SHP77 treated with DMSO at 0.1 percent for 48 hours (cell line): Measurements from ENCODE around the gene MIGA1.
"Not testable (repeated sequence)": the region's sequence is repeated elsewhere in the genome, so short reads cannot be mapped to it uniquely, and the experiment has no call there.

Source experiments
- DNase-seq: peaks from one replicate; lab custom pipeline; 2025; lab: John Stamatoyannopoulos, UW

Gene MIGA1, protein sequence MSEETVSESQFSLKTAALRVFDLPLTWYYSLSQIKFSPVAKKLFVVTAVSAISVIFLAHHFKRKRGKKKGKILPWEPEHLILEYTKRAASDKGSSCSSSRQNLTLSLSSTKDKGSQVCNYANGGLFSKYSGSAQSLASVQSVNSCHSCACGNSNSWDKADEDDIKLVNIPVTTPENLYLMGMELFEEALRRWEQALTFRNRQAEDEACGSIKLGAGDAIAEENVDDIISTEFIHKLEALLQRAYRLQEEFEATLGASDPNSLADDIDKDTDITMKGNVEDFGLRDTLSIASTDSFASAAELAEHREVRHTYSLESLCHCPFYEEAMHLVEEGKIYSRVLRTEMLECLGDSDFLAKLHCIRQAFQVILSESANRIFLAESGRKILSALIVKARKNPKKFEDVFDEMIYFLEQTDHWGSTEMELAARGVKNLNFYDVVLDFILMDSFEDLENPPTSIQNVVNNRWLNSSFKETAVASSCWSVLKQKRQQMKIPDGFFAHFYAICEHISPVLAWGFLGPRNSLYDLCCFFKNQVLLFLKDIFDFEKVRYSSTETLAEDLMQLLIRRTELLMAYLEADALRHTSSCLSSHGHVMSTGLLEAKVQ

DNA sequence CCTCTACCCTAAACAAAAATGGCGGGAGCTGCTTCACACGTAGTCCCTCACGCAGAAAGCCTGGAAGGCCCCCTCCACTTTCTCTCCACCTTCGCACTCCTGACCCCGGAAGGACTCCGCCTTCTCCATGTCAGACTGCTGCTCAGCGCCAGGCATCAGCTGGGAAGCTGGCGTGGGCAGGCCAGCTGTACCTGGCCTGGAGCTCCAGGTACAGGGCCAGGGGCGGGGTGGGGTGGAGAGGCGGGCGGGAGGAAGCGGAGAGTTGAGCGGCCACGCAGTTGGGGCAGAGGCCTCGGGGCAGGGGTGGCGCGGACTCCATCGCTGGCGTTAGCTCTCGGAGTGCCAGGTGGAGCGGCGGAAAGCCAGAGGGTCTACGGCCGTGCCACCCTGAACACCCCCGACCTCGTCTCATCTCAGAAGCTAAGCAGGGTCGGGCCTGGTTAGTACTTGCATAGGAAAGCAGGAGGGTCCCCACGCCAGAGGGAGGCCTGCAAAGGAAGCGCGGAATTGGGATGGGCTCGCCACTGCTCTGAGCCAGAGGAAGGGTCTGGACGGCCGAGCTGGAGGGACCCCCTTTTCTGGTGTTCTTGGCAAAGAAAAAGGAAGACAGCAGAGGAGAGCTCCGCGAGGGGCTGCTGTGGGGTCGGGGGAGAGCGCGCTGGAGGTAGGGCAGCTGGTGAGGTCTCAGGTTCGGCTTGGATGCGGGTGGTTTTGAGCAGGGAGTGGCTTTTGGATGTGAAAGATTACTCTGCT, at the start of gene MIGA1:
MIGA1 (plus strand) TSS at position 121 of the 753 bp plus-strand sequence. CDS start 3,604 bp downstream, outside the sequence.
- peak; percentile 89 for DNase-seq

- DNase-seq = no peak
These were observed 47.4 kb upstream of the MIGA1 start for GRCh38 chr1:77732090-77732489.

DNA sequence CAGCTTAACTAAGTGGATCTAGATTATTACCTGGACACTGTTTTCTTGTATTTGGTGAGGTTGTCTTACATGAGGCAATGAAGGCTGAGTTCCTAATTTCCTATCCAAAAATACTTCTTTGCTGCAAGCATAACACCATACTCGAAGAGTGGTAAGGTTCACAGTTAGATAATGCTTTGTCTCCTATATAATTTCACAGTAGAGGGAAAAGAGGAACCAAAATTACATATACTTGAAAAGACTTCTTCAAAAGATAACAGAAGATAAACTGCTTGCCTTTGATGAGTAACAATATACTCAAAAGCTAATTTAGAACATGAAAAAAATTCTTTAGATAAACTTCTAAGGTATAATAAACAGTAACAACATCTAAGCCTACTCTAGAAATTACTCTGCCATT, 40.2 kb upstream of the MIGA1 start:
- no peak for DNase-seq

DNA sequence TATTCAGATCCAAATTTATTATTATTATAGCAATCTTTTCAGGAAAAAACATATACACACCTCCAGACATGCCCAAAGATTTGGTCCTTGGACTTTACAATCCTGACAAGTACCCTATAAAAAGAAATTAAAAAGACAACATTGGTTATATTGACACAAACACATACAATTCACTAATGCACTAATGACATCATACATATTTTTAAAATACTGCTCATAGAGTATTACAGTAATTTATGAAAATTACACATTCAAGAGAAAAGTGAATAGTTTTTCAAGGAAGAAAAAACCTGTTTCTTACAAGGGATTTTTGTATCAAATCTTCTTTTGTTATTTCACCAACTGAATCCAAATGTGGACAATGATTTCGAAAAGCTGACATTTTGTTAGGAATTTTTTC, 38.1 kb upstream of the MIGA1 start:
- DNase-seq = no peak

DNA sequence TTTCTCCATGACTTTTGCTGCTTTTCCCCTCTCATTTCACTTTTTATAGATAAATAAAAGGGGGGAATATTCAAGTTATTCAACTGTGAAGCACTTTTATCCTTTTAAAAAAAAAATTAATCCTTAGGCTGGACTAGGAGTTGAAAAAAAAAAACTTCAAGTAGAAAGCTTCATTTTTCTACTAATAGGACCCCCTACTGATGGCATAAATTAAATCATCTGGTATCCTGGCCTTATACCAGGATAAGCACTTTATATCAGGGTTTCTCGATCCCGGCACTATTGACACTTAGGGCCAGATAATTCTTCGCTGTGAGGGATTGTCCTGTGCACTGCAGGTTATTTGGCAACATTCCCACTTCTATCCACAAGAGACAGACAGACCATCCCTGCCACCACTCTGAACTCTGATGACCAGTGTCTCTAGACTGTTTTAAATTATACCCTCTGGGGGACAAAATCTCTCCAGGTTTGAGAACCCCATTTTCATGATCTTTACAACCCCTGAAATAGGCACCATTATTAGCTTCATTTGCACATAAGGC, 37.4 kb upstream of the MIGA1 start:
- DNase-seq = no peak

- no peak for DNase-seq
These were observed 34.9 kb upstream of the MIGA1 start for GRCh38 chr1:77744576-77744975.

DNA sequence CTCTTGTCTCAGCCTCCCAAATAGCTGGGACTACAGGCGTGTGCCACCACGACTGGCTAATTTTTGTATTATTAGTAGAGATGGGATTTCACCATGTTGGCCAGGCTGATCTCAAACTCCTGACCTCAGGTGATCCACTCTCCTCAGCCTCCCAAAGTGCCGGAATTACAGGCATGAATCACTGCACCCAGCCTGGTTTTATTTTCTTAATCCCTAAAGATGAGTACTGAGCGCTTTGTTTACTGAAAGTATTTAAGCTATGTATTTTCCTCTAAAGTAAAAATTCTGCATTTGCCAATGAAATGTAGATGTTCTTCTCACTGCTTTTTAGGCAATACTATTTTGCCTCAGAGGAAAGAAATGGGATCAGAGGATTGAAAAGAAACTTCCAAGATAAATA, 30.0 kb upstream of the MIGA1 start:
- not testable (repeated sequence) for DNase-seq

DNA sequence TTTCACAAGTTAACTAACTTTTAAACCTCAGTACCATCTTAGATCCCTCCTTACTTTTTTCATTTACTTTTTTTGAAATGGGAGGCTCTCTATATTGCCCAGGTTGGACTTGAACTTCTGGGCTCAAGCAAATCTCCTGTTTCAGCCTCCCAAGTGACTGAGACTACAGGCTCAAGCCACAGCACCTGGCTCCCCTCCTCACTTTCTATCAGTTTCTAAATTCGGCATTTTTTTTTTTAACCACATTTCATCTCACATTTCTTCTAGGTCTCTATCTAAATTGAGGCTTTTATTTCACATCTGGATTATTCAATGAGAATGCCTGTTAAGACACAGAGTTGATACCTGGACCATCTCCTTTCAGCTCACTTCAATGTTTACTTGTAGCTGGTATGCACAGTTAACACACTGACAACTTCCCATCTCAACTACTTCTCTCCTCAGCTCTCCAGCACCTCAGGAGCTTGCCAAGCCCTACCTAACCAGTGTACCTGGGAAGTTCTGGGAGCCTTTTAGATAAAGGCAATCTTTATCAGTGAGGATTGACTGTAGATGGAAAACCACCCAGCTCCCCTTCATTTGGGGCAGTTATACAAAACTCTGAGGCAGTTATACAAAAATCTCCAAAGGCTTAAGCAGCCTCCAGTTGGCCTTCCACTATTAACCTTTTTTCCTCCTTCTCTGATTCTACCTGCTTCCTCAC, 23.2 kb upstream of the MIGA1 start:
- DNase-seq = no peak

DNA sequence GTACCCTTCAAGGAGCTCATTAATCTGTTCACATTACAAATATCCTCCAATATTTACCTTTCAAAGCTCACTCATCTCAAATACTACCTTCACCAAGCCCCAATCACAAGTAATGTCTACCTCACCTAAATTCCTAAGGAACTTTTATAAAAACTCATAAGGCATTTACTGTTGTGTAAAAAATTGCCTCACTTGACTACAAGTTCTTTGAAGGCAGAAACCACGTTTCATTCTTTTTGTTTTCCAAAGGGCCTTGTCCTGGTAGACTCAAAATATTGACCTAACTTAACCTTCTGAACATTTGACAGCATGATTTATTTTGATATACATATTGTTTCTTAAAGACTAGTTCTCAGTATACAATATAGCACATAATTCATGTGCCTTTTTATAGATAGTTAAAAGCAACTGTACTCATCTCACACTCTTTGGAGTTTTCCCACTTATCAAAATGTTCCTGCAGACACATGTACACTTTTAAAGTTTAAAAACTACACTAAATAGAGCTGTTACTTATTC, 22.3 kb upstream of the MIGA1 start:
- DNase-seq = no peak

GRCh38 chr1:77757603-77758002, 21.8 kb upstream of the MIGA1 start:
- DNase-seq = no peak

DNA sequence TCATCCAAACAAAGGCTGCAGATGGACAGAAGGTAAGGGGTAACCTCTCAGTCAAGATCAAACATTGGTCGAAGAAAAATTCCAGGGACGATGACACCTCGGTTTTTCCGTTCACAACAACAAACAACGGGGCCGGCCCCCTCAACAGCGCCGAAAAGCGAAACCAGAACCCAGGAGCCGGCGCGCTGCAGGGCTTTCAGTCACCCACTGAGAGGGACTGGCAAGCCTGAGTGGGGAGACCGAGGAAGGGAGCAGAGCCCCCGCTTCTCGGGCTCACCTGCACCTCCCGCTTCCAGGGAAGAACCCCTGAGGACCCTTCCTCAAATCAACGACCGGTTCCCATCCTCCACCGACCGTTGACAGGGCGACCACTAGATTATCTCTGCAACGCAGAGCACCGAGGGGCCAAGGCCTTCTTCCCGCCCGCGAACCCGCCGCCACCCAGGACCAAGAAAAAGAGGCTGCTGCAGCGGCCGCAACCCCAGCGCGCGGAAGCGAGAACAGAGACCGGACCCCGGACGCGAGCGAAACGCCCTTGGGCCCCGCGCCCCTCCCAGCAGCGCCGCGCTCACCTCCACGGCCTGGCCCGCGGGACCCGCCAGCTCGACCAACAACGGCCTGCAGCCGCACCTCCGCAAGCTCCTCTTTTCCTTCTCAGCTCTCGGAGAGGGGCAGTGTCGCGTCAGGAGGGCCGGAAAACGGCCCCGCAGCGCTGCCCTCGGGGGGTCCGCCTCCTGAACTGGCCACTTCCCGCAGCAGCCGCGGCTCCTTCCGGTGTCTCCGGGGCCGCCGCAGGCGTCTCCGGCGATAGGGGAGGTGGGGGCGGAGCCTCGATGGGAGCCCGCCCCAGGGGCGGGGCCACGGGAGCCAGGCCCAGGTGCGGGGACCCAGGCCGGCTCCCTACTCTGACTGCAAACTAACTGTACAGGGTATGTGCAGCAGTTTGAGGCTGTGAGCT, 20.1 kb upstream of the MIGA1 start, which contains the start of gene USP33:
USP33 (minus strand) TSS at position 782 of the 958 bp plus-strand sequence. CDS start 18,155 bp downstream, outside the sequence.
- DNase-seq = peak; percentile 69

GRCh38 chr1:77762072-77762476, 17.4 kb upstream of the MIGA1 start:
- DNase-seq = no peak

DNA sequence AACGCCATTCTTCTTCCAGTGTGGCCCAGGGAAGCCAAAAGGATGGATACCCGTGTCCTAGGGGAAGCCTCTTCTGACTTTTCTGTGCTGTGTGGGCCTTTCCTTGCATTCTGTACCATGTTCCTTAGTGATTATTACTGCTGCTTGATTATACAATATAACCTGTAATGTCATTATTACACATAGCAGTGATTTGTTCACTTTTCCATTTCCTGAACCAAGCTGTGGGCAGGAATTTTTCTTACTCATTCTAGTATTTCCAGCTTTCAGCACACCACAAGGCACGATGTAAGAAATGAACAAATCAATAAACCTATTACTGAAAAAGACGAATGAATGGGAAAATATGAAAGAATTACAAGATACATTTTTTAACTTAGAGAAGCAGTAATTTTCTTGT, 11.4 kb upstream of the MIGA1 start:
- no peak for DNase-seq

- DNase-seq = no peak
These were observed 3.3 kb upstream of the MIGA1 start for GRCh38 chr1:77776007-77776700.

GRCh38 chr1:77781683-77782082, 2.2 kb downstream of the MIGA1 start:
- DNase-seq = no peak

DNA sequence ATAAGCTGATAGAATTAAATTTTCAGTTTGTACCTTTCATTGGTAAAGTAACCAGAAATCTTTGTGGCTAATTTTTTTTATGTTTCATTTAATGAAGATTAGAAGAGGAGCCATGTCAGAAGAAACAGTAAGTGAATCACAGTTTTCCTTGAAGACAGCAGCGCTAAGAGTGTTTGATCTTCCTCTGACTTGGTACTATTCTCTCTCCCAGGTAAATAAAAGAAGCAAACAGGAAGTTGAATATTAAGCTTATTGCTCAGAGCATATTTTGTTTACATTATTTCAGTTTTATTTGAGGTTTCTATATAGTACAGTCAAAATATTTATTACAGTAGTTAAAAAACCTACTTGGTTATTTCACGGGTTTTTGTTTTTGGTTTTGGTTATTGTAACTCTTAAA, 3.7 kb downstream of the MIGA1 start:
- DNase-seq = no peak

DNA sequence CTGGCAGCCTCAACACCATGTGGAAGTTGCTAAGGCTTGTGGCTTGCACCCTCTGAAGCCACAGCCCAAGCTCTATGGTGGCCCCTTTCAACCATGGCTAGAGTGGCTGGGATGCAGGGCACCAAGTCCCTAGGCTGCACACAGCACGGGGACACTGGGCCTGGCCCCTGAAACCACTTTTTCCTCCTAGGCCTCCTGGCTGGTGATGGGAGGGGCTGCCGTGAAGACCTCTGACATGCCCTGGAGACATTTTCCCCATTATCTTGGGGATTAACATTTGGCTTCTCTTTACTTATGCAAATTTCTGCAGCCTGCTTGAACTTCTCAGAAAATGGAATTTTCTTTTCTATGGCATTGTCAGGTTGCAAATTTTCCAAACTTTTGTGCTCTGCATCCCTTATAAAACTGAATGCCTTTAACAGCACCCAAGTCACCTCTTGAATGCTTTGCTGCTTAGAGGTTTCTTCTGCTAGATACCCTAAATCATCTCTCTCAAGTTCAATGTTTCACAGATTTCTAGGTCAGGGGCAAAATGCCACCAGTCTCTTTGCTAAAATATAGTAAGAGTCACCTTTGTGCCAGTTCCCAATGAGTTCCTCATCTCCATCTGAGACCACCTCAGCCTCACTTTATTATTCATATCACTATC, 6.8 kb downstream of the MIGA1 start:
- DNase-seq = not testable (repeated sequence)

- DNase-seq = no peak
These were observed 15.1 kb downstream of the MIGA1 start for GRCh38 chr1:77794550-77794949.

- DNase-seq = no peak
These were observed 17.4 kb downstream of the MIGA1 start for GRCh38 chr1:77796695-77797405.
